GM21528 (cell line): ENCODE results near the gene LDHAL6B.

Experiments
- ATAC-seq: cut with Tn5 transposase; IDR thresholded peaks from one replicate; pipeline ENCODE4 v1.9.1; 2021; ENCODE audit warnings: mild to moderate bottlenecking, moderate library complexity; ENCODE audit not compliant: unreplicated experiment, low FRiP score

The LDHAL6B gene

DNA sequence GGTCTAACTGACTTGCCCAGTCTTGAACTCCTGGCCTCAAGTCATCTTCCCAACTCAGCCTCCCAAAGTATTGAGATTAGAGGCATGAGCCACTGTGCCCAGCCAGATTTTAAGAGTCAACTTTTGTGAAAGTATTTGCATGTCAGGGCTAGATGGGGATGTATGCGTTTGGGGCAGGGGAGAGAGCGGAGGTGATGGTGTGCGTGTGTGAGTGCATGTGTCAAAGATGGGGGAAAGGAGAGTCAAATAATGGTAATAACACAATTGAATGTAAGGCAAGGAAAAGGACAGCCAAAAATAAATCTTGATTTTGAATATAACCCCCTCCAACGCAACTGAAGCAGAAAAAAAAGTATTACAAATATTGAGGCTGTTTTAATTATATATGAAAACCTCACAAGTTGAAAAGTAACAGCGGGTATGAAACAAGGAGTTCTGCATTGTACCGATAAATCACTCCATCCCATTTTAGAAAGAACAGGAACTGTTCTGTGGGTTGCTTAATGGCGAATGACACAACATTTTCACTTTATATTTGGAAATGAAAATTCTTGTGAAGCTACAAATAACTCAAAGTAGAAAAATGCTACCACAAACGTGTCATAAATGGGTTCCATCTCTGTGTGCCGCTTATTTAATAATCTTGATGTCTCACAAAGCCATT lies 29.9 kb upstream of the LDHAL6B start:
- no peak for ATAC-seq

DNA sequence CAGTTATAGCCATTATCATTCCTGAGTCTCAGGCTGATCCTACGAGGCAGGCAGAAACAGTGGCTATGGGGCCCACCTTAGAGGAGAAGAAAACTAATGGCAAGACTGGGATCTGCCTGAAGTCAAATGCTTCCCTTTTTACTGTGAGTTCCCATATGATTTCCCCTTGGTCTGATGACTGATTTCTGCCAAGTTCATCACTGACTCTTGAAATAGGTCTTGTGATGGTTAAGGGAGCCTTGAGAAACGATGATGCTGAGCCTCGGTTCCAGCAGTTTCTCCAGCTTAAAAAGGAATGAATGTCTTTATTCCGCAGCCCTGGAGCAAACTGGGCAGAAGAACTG lies 29.4 kb upstream of the LDHAL6B start:
- no peak for ATAC-seq

DNA sequence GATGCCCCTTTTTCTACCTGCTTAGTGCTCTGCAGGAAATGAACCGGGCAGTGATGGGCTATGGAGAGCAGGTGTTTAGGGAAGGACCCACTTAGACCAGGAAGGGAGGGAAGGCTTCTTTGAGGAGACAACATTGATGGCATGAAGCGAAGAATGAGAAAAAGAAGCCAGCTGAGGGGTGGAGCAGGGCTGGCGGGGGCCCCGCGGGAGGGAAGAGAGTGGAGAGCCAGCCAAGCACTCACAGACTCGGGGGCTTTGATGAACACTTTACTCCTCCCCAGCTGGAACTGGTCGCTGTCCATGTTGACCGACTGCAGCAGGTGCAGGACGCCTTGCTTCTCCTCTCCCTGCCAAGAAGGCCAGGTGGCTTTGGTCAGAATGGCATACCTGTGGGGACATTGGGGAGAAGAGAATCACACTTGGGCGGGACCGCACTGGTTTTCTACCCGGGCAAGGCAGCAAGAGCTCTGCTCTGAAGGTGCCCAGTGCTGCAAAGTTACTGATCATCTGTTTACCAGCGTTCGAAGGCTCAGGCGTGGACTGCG lies 28.4 kb upstream of the LDHAL6B start:
- ATAC-seq, result no peak

DNA sequence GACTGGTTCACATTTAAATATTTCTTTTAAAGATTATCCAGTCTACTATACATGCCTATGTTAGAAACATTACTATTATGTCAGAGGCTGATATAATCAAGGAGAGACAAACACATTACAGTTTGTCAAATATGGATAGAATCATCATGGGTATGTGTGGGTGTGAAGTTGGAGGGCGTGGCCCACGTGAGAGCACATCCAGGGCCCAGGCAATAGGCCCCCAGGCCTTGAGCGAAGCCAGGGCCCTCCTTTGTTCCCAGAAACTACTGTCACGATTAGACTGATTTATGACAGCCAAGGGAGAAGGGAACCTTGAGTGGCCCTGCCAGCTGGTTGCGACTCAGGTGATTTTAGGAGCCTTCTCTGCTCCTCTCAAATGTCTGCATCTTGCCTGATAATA lies 26.9 kb upstream of the LDHAL6B start:
- ATAC-seq, result no peak

DNA sequence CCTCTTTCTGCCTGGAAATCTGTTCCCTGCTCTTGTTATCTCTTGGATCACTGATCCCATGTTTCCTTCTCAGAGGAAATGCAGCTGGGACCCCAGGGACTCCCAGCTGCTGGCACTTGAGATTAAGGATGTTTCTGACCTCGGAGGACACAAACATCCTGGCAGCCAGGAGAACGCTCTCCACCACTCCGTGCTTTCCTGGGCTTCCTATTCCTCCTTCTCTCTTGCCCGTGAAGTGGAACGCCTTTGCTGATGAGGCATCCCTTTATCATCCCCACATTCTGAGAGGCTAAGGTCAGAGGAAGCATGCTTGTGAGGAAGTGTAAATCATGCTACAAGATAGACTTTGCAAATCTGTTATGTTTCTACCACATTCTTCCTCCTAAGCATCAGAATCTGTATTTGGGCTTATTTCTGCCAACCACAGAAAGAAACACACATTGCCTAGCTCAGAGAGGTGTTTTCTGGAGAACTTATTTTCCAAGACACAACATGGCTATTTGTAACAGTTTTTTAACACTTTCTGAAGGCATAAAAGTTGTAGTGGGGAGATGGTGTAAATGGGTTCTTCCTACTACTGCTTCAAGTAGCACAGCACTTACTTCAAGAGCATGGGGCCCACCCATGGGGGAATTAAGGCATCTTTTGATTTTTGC lies 25.6 kb upstream of the LDHAL6B start:
- no peak for ATAC-seq

DNA sequence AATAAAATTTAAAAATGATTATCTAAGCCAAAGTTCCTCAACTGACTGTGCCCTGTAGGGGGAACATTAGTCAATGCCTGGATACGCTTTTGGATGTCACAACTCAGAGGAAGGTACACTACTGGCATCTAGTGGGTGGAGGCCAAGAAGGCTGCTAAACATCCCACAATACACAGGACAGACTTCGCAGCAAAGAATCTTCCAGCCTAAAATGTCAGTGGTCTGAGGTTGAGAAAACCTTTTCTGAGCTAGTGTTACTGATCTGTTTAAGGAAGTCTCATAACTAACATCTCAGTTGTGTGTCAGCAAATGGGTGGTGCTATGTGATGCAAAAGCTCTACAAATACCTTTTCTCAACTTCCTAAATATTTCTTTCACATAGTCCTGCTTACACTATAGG lies 20.9 kb upstream of the LDHAL6B start:
- no peak for ATAC-seq

DNA sequence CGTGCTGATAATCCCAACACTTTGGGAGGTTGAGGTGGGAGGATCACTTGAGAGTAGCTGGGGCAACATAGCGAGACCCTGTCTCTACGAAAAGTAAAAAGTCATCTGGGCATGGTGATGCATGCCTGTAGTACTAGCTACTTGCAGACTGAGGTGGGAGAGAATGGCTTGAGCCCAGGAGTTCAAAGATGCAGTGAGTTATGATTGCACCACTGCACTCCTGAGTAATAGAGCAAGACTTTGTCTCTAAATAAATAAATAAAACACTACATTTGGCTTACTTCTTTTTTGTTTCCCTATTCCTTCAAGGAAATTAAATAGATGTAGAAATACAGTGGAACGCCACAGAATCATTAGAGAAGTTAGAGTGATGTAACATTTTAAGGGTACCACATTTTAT lies 20.1 kb upstream of the LDHAL6B start:
- ATAC-seq, result no peak

DNA sequence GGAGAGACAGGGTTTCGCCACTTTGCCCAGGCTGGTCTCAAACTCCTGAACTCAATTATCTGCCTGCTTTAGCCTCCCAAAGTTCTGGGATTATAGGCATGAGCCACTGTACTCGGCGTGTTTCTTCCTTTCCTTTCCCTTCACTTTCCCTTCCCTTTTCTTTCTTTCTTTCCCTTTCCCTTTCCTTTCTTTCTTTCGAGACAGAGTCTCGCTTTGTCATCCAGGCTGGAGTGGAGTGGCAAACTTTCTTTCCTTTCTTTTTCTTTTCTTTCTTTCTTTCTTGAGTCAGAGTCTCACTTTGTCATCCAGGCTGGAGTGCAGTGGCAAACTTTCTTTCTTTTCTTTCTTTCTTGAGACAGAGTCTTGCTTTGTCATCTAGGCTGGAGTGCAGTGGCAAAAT lies 17.4 kb upstream of the LDHAL6B start:
- no peak for ATAC-seq

DNA sequence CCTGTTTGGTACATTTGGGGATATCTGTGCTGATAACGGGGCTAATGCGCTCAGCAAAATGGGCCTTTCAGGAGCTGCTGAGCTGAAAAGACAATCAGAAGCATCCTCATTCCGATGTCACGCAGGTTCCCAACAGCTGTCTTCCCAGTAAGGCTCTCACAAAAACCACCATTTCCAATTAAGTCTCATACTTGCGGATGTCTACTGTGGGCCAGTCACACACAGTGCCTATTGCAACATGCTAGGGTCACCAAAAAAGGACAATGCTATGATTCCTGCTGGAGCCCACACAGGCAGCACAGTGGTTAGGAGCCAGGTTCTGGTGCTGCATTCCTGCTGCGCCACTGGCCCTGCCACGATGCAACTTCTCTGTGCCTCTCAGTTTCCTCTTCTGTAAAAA lies 16.4 kb upstream of the LDHAL6B start:
- no peak for ATAC-seq

DNA sequence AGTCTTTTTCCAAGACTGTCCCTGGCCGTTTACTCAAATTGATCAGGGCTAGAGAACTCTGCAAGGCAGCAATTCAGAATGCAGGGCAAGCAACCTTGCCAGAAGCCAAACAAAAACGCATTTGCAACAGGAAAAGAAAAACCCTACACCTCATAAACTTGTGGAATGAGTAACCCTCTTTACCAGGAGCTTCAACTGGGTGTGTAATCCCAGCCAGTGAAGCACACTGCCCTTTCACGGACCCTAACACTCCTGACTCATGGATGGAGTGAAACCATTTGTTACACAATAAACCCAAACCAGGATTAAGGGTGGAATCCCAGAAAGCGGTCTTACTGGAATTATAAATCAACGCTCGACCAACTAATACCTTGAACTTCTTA lies 14.8 kb upstream of the LDHAL6B start:
- ATAC-seq, result no peak

DNA sequence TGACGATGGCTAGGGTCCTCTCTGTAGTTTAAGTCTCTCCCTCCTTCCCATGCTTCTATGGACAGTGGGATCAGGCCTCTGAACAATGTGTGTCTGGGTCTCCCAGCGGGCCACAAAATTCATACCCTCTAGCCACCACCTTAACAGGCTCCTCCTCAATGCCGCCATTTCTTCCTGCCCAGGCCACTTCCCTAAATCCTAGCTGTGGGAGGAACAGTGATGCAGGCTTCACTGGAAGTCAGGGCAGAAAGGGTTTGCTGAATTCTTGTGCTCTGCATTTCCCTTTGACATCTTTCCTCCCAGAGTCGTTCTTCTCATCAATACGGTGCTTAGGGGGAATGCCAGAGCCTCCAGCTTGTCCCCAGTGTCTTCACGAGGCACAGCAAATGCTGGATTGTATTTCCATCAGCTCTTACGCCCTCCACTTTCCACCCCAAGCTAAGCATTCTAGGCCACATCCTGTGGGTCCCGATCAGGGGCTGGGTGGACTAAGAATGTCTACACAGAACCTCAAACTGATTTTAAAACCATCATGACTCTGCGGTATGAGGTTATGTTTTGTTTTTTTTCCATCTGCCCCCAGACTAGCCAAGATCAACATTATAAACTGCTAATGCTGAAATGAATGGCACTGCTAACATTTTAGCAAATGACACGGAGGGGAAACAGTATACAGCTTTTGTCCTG lies 11.9 kb upstream of the LDHAL6B start:
- ATAC-seq, result no peak

DNA sequence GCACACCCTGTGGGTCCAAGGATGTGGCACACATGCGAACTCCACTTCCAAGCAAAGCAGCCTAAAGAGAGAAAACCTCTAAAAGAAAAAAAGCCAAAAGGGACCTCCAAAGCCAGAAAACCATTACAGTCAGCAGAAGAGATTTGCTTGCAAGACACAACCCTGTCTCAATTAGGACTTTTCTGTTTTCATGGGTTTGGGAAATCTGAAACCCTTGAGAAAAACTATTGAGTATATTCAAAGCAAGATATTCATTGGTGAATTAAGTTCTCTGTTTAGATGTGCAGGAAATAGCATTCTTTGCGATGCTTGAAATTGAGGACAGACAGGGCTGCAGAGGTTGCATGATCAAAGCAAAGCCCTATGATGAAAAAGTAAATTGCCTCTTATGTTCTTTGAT lies 10.2 kb upstream of the LDHAL6B start:
- no peak for ATAC-seq

DNA sequence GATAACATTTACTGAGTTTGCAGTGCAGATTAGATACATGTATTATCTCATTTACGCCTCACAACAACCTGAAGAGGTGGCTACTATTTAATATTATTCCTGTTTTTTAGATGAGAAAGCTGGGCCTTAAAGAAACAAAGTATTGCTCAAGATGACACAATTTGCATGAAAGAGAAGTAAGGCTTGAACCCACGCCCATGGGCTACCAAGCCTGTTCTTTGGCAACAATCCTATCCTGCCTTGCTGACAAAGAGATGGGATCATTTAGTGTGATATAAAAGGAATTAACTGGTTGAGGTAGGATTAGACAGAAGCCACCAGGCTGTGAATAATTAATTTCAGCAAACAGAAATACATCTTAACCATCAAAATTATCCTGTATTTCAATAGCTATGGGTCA lies 9.2 kb upstream of the LDHAL6B start:
- no peak for ATAC-seq

DNA sequence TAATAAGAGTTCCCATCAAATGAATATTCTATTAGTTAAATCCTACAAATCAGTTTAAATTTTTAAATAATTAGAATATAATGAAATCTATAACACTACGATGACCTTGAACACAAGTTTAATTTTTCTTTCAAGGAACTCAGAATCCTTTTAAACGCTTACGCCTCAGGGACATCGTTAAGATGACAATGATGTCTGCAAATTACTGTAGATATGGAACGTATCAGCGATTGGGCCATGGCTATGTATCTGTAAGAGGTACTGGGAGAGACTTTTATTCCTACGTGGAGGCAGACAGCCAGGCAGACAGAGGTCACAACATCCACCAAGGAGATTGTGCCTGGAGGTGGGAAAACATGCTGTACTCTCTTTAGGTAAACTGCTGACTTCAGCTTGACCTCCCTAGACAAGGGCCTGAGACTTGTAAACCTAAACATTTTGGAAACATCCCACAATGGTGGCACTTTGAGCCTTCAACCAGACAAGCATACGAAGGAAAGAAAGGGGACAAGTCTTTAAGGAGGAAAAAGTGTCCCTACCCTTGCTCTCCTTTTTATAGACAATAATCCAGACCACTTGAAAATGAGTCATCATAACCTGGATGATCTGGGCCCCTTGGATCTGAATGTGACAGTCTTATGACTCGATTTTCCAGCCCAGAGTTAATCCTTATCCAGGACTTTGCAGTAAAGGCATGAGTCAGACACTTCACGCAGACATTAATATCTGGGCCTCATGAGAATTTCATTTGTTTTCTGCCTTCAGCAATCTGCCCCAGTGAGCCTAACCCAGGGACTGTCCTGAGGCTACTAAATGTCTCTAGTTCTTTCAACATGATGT lies 6.8 kb upstream of the LDHAL6B start:
- ATAC-seq, result no peak

DNA sequence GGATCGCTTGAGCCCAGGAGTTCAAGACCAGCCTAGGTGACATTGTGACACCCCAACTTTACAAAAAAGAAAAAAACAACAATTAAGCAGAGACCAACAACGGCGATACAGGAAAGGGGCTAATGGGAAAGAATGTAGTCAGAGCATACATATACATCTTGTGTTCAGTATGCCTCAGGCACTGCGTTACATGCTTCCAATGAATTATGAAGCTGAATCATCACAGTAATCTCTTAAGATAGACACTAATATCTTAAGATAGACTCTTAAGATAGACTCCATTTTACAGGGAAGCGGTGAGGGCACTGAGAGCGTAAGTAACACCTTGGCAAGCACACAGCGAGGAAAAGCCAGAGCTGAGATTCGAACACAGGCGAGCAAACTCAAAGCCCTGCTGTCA lies 6.1 kb upstream of the LDHAL6B start:
- no peak for ATAC-seq

DNA sequence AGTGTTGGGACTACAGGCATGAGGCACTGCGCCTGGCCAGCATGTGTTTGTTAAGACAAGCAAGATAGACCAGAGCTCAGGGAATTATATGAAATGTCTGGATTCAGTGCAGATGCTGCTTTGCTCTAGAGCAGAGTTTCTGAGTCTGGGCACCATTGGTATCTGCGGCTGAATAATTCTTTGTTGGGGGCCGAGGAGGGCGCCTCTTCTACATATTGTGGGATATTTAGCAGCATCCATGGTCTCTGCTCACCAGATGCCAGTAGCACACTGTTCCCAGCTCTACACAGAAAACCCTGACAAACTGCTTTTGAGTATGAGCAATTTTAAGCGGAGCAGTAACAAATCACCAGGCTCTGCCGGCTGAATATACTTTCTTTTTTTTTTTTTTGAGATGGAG lies 3.6 kb upstream of the LDHAL6B start:
- no peak for ATAC-seq

DNA sequence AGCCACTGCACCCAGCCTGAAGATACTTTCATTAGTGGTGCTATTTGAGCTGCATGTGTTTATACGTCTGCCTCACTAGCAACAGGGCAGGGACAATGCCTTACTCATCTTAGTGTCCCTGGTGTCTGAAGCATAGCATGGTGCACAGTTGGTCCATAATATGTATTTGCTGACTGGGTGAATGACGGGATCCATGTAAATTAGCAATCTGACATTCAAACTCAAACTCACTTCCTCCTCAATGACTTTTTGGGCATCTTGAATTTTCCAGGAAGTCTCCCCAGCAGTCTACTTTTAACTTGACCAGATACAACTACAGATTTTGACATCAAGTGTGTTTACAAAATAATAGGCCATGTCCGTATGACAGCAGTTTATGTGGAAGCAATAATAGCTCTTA lies 3.0 kb upstream of the LDHAL6B start:
- no peak for ATAC-seq

DNA sequence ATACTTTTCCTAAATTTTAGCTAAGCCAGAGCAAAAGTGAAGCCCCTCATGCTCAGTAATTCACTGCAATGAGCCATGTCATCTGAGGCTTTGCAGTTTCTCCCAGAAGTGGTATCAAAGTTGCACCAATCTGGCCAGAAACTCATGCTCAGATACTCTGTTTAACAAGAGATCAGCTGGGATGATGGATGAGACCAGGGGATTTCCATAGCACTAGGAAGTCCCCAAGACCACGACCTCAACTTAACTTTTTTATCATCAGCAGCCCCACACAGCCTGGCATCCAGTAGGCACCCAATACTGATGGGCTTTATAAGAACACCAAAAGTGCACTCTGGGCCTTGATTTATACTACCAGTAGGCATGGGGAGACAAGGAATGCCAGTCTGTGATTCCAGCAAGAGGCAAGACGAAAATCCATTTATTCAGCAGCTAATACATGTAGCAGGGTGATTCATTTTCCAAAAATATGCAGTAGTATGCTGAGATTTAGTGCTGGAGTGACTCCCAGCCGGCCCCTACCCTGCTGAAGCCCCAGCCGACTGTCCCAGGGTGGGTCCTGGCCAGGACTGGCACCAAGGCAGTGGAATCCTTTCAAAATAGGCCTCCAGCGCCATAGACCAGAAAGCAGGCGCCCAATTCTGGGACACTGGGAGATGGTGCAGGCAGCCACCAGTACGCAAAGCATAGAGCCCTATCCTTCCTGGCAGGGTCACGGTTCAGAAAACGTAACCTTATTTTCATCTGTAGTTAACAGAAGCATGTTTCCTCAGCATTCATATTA lies 612 bp upstream of the LDHAL6B start:
- no peak for ATAC-seq

DNA sequence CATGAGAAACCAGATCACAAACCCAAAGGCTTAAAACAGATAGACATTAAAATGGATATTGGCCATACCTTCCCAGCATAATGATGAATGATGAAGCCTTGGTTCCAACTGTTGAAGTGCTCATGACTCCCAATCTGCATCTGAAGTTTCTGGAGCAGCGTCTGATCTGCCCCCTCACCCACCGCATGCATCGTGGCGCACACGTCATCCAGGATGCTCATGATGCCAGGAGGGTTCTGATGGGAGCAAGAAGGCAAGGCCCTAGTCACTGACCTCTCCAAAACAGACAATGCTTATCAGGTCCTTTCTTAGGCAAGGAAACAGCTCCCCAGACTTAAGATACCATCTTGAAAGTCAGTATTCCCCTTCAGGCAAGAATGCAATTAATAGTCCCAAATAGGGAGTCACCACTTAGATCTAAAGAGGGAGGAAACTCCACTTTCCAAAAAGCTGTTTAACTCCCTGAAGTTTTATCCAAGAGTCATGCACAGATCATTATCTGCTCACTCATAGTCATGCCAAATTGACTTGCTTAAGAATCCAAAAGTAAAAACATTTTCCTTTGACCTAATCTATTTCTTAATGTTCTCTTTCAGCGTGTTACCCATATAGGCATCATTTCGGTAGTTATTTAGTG lies 2.1 kb downstream of the LDHAL6B start:
- ATAC-seq, result no peak

DNA sequence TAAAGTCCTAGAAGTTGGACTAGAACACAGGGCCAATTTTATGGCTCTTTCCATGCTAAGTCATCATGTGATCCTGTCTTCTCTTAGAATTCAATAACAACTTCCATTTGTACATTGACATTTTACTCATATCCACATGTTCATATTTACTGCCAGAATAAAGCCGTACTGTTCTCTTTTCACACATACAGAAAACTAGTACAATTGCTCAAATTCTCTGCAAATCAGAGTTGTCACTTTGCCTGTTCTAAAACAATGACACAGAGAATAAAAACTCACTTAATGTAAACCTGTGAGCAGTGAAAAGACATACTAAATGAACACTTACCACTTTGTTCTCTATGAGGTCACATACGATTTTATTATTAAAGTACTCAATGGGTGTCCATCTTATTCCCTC lies 3.5 kb downstream of the LDHAL6B start:
- no peak for ATAC-seq
